Transverse colon (tissue), 3 donors: ENCODE results near the gene CYLC2.

Experiments
- EP300 ChIP-seq: sonication (generic); formaldehyde crosslinking; IDR thresholded peaks from one replicate; pipeline ENCODE4 v1.6.1; 2017; ENCODE audit warnings: antibody characterized with exemption, low read depth
- POLR2A ChIP-seq: fragments of 450-650 bp; IDR thresholded peaks from one replicate; pipeline ENCODE4 v1.6.1; 2016; ENCODE audit warnings: antibody characterized with exemption, mild to moderate bottlenecking, moderate library complexity
- TF ChIP-seq, protein P1 (sequence below), 5 experiments: fragments of 200-600 bp in 3 of 5; fragments of 450-650 bp in 2 of 5; sonication (generic) in 3 of 5; IDR thresholded peaks; 1 replicate in 2 of 5; 2 replicates in 3 of 5; pipeline ENCODE4 v1.5.1; 2016 to 2017; ENCODE audit warnings: antibody characterized with exemption in 5 of 5, inconsistent platforms in 3 of 5, mild to moderate bottlenecking in 2 of 5, moderate library complexity in 1 of 5

DNA sequence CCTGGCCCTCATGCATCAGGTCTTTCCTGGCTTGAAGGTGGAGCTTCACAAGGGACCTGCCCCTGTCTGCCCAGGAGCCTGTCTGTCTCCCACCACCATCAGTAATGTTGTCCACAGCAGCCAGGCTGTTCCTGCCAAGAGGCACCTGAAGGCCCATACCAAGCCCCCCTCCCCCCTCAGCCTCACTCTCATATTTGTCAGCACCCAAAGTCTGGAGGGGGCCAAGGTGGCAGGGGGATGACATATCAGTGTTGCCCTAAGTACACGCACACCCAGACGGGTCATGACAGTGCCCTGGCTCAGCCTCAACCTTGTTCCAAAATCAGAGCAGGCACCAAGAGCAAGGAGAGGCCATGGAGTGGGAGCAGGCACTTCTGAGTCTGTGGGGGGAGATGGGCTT, 27.2 kb upstream of the CYLC2 start:
- TF ChIP-seq, protein P1, sequence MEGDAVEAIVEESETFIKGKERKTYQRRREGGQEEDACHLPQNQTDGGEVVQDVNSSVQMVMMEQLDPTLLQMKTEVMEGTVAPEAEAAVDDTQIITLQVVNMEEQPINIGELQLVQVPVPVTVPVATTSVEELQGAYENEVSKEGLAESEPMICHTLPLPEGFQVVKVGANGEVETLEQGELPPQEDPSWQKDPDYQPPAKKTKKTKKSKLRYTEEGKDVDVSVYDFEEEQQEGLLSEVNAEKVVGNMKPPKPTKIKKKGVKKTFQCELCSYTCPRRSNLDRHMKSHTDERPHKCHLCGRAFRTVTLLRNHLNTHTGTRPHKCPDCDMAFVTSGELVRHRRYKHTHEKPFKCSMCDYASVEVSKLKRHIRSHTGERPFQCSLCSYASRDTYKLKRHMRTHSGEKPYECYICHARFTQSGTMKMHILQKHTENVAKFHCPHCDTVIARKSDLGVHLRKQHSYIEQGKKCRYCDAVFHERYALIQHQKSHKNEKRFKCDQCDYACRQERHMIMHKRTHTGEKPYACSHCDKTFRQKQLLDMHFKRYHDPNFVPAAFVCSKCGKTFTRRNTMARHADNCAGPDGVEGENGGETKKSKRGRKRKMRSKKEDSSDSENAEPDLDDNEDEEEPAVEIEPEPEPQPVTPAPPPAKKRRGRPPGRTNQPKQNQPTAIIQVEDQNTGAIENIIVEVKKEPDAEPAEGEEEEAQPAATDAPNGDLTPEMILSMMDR (IDR thresholded peaks at IDR 0.05), result no peak
- TF ChIP-seq EP300 (no peak), POLR2A (no peak)
